IMR-90 (cell line): ENCODE results near the gene F12.

Experiments
- CHD1 ChIP-seq: IDR thresholded peaks from 2 replicates; pipeline ENCODE4 v1.6.1; 2012; ENCODE audit warnings: low read depth, low read length, improper control_type of control experiment
- CTCF ChIP-seq: conservative IDR thresholded peaks from 2 replicates; pipeline ENCODE4 v1.5.1; 2012; ENCODE audit warnings: mild to moderate bottlenecking, low read depth, low read length, improper control_type of control experiment
- FOS ChIP-seq: fragments of 150-350 bp; IDR thresholded peaks from 2 replicates; pipeline ENCODE4 v1.6.1; 2016; ENCODE audit warnings: low read depth, low read length
- MAFK ChIP-seq: IDR thresholded peaks from 2 replicates; pipeline ENCODE4 v1.6.1; 2012; ENCODE audit warnings: low read depth, low read length, improper control_type of control experiment
- RFX5 ChIP-seq: IDR thresholded peaks from 2 replicates; pipeline ENCODE4 v1.8.0; 2012; ENCODE audit warnings: low read depth, mild to moderate bottlenecking, low read length, moderate library complexity

GRCh38 chr5:177444106-177445051 lies 35.0 kb upstream of the F12 start:
- no peak for TF ChIP-seq FOS
- TF ChIP-seq CTCF = no peak
- TF ChIP-seq RFX5 = no peak
- TF ChIP-seq MAFK = no peak
- TF ChIP-seq CHD1 = no peak
